Measurements from ENCODE around the gene NINJ1. TPM values are rescaled to one million over a fixed set of nuclear protein-coding genes. Genes with fewer than 3 reads are reported as not detected.

The NINJ1 gene
- total RNA-seq, 4 donors from 2014 or later, result 64.6 to 113 (median 94.8) TPM

GRCh38 chr9:93125331-93125894 lies 8.6 kb downstream of the NINJ1 start:
- peak in 1 of 2 donors; percentile 79 for DNase-seq (ENCODE audit: low spot score in 2 of 2)
- no peak overlapping the region for H3K4me3 ChIP-seq (ENCODE audit: low read depth, poor library complexity, severe bottlenecking)
- 89 to 90% methylated on average over 10 of the region's 10 CpGs for WGBS, 2 donors
- TF ChIP-seq CTCF (IDR thresholded peaks at IDR 0.05), result no peak
- TF ChIP-seq POLR2A (IDR thresholded peaks at IDR 0.05), result no peak
- intact Hi-C loops (cut with DNase I; ENCODE audit: low total_unique reads), result no loop called here

- peak in 1 of 2 donors; percentile 84 for DNase-seq (ENCODE audit: low spot score in 2 of 2)
- intact Hi-C loops (cut with DNase I; ENCODE audit: low total_unique reads), result no loop called here
- H3K4me3 ChIP-seq (ENCODE audit: low read depth, poor library complexity, severe bottlenecking), result no peak overlapping the region
- TF ChIP-seq POLR2A (IDR thresholded peaks at IDR 0.05), result no peak
- TF ChIP-seq CTCF (IDR thresholded peaks at IDR 0.05), result no peak
- WGBS, 2 donors, result 77 to 93% methylated on average over 13 to 16 of the region's 16 CpGs
Measured at GRCh38 chr9:93124793-93125192, 9.3 kb downstream of the NINJ1 start.

GRCh38 chr9:93123561-93124283 lies 10.3 kb downstream of the NINJ1 start:
- TF ChIP-seq CTCF (IDR thresholded peaks at IDR 0.05), result no peak
- TF ChIP-seq POLR2A (IDR thresholded peaks at IDR 0.05), result no peak
- intact Hi-C loops (cut with DNase I; ENCODE audit: low total_unique reads), result no loop called here
- DNase-seq (ENCODE audit: low spot score in 2 of 2), result peak in 1 of 2 donors; percentile 83
- H3K4me3 ChIP-seq (ENCODE audit: low read depth, poor library complexity, severe bottlenecking), result no peak overlapping the region
- 83 to 89% methylated on average over 8 to 12 of the region's 14 CpGs for WGBS, 2 donors

- intact Hi-C loops (cut with DNase I; ENCODE audit: low total_unique reads), result no loop called here
- 84 to 88% methylated on average over 8 to 13 of the region's 14 CpGs for WGBS, 2 donors
- H3K4me3 ChIP-seq (ENCODE audit: low read depth, poor library complexity, severe bottlenecking), result no peak overlapping the region
- peak in 1 of 2 donors; percentile 84 for DNase-seq (ENCODE audit: low spot score in 2 of 2)
- no peak for TF ChIP-seq POLR2A (IDR thresholded peaks at IDR 0.05)
- TF ChIP-seq CTCF (IDR thresholded peaks at IDR 0.05), result no peak
Measured at GRCh38 chr9:93122721-93123221, 11.3 kb downstream of the NINJ1 start.

GRCh38 chr9:93121316-93122241 lies 12.5 kb downstream of the NINJ1 start:
- TF ChIP-seq CTCF (IDR thresholded peaks at IDR 0.05), result no peak
- TF ChIP-seq POLR2A (IDR thresholded peaks at IDR 0.05), result no peak
- peak in 1 of 2 donors; percentile 84 for DNase-seq (ENCODE audit: low spot score in 2 of 2)
- 81 to 90% methylated on average over 19 to 20 of the region's 20 CpGs for WGBS, 2 donors
- intact Hi-C loops (cut with DNase I; ENCODE audit: low total_unique reads), result no loop called here
- H3K4me3 ChIP-seq (ENCODE audit: low read depth, poor library complexity, severe bottlenecking), result no peak overlapping the region

All from lower leg skin (tissue), 4 donors.